Stimulated activated CD4-positive, alpha-beta T cell treated with anti-CD3 and anti-CD28 coated beads, Interleukin-12 subunit alpha, Interleukin-12 subunit beta, amount 100 ng/mL, for 48 hours (primary cell): ENCODE results near the gene AHDC1.
A peak's percentile ranks its signal among the peaks of the same experiment; 100 is the strongest.

Experiments
- DNase-seq, 3 donors: peaks; one replicate each; pipeline ENCODE4 v3.0.0-alpha.2; 2020; ENCODE audit warnings: low read depth in 2 of 3, low spot score in 1 of 3

Gene AHDC1

GRCh38 chr1:27535386-27535785, 68.6 kb downstream of the AHDC1 start:
- no peak for DNase-seq

- DNase-seq: no peak
These were observed 71.8 kb downstream of the AHDC1 start for GRCh38 chr1:27531959-27532685.

- no peak for DNase-seq
These were observed 73.8 kb downstream of the AHDC1 start for GRCh38 chr1:27530192-27530591.

GRCh38 chr1:27529704-27530018, 74.3 kb downstream of the AHDC1 start:
- DNase-seq: no peak

- DNase-seq: no peak
These were observed 74.9 kb downstream of the AHDC1 start for GRCh38 chr1:27528818-27529703.

- DNase-seq: peak in 1 of 3 donors; percentile 22
These were observed 75.8 kb downstream of the AHDC1 start for GRCh38 chr1:27527890-27528817.

GRCh38 chr1:27527223-27527889, 76.6 kb downstream of the AHDC1 start:
- DNase-seq: no peak

GRCh38 chr1:27526569-27527222, 77.2 kb downstream of the AHDC1 start:
- no peak for DNase-seq

GRCh38 chr1:27525296-27526272, 78.4 kb downstream of the AHDC1 start:
- peak in 2 of 3 donors; percentile 54 to 55 for DNase-seq

GRCh38 chr1:27523337-27524020, 80.5 kb downstream of the AHDC1 start:
- DNase-seq: no peak

- peak; percentile 61 to 63 (median 61) for DNase-seq
These were observed 81.3 kb downstream of the AHDC1 start for GRCh38 chr1:27522432-27523336.

GRCh38 chr1:27521861-27522431, 82.0 kb downstream of the AHDC1 start:
- no peak for DNase-seq

- DNase-seq: peak in 2 of 3 donors; percentile 32 to 40
These were observed 82.6 kb downstream of the AHDC1 start for GRCh38 chr1:27521336-27521831.

- no peak for DNase-seq
These were observed 83.3 kb downstream of the AHDC1 start for GRCh38 chr1:27520651-27521050.

- no peak for DNase-seq
These were observed 84.3 kb downstream of the AHDC1 start for GRCh38 chr1:27519331-27520258.

GRCh38 chr1:27518808-27519207, 85.1 kb downstream of the AHDC1 start:
- DNase-seq: no peak
